GM19023 (cell line): Measurements from ENCODE around the gene AQP12A.
"Not testable (repeated sequence)": the region's sequence is repeated elsewhere in the genome, so short reads cannot be mapped to it uniquely, and the experiment has no call there.

Experiments
- ATAC-seq: cut with Tn5 transposase; IDR thresholded peaks from one replicate; pipeline ENCODE4 v1.9.1; 2021; ENCODE audit warnings: mild to moderate bottlenecking, moderate library complexity; ENCODE audit not compliant: unreplicated experiment

Gene AQP12A

DNA sequence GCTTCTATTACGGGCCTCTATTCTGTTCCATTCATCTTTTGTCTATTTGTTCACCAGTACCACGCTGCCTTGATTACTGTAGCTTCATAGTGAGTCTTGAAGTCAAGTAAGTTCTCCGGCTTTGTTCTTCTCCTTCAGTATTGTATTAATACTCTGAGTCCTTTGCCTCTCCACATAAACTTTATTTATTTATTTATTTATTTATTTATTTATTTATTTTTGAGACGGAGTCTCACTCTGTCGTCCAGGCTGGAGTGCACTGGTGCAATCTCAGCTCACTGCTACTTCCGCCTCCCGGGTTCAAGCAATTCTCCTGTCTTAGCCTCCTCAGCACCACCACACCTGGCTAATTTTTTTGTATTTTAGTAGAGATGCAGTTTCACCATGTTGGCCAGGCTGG, 31.8 kb upstream of the AQP12A start:
- ATAC-seq, result not testable (repeated sequence)

DNA sequence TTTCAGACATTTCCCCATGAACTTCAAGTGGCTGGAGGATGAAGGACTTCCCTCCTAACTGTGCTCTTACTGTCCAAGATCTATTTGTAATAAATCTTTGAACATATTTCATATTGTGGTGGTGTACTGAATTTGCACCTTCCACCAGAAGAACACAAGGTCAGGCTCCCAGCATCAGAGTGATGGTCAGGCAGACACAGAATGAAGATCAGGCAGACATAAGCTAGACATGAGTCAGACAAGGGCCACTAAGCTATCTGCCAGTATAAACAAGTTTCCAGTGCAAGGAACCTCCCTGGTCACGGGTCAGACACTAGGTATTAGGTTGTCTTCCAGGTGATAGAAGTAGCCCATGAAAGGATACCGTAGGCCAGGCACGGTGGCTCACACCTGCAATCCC, 29.0 kb upstream of the AQP12A start:
- no peak for ATAC-seq

DNA sequence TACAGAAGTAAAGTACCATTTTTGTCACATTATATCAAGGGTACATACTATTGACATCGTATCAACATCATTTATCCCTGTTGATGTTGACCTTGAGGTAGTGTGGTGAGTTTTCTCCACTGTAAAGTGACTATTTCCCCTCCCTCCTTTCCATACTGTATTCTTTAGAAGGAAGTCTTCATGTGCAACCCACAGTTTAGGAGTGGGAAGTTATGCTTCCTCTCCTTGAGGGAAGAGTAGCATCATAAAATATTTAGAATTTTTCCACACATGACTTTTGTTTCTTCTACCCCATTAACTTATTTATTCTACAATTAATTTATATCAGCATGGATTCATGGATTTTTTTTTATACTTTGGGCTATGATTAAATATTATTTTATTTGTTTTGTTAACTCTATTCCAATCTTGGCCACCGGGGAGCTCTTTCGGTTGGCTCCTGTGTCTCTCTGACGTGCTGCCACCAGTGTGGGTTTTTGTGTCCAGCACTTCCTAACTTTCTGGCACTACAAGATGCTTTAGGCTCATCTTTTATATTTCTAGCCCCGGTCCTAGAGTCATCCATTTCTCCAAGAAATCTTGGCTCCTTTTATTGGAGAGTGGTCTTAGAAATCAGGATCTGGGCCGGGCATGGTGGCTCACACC, 28.0 kb upstream of the AQP12A start:
- no peak for ATAC-seq

DNA sequence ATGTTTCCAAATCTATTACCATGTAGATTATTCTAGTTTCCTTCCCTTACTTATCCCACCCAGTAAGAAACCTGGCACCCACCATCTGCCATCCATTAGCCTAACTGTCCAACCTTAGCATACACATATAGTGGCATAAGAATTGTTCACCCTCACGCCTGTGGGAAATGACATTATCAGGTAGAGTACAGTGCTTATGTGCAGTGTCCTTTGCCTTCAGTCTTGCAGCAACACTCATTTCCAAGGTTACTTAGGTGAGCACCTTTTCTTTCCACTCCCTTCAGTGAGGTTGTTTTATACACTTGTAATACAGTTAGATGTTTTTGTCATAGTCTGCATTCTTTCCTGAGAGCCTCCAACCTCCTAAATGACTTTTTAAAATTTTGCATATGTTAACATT, 27.0 kb upstream of the AQP12A start:
- ATAC-seq, result no peak

DNA sequence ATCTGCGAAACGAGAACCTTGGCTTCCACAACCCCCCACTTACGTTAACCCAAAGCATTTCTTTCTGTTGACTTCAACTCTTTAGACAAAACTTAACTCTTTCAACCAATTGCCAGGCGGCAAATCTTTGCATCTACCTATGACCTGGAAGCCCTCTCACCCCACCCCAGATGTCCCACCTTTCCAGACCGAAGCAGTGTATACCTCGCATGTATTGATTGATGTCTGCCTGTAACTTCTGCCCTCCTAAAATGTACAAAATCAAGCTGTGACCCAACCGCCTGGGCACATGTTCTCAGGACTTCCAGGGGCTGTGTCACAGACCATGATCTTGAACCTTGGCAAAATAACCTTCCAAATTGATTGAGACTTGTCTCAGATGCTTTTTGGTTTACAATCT, 21.3 kb upstream of the AQP12A start:
- ATAC-seq, result no peak

DNA sequence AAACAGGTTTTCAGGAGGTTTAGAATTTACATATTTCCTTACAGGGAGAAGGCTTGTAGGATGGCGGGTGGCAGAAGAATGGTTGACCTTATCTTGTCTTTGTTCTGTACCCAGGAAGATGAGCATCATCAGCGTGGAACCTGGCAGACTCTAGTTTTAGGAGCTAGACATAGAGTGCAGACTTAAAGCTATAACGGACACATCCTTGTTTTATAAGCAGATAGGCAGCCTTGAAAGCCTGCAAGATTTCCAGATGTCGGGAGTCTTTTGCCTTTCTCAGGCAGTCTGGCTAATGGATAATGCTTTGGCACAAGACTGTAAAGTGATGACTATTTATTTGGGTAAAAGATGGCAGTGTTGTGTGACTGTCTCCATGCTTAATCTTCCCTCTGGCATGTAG, 20.7 kb upstream of the AQP12A start:
- no peak for ATAC-seq

DNA sequence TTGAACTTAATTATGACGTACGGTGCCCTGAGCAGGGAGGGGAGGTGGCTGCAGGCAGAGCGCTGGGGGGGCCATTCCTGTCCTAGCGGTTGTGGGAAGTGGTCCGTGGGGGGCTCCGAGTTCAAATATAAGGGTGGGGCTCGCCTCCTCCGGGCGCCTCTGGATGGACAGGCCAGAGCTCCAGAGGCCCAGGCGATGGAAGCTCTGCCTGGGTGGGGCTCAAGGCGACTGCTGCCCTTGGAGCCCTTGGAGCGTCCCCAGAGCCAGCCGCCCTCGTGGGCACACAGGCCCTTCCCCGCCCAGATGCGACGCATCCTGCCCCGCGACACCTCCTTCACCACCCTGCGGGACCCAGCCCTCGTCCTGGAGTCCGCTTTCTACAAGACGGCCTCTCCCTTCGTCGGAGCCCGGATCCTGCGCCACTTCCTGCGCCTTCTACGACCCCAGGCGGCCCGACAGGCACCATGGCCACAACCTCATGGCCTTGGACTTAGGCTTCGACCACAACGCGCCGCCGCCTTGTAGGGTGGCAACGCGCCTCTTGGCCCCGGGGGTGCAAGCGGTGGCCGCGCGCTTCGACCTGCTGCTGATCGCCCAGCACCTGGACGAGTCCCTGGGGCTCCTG, 19.5 kb upstream of the AQP12A start:
- no peak for ATAC-seq

DNA sequence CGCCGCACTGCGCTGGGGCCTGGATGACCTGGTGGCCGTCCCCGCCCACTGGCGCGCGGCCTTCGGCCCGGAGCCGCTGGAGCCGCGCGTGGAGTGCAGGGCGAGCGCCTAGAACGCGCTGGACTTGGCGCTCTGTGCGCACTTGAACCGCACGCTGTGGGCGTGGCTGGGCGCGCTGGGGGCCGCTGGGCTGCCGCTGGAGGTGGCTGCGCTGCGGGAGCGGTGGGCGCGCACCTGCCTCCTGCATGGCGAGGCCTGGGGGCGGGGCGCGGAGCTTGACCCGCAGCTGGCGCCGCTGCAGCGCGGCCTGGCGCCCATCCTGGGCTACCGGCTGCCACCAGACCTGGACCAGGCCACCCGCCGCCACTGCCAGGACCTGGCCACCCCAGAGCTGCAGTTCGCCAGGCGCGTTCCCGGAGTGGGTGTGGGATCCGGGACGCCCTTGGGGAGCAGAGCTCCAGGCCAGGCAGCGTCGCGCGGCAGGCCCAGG, 18.9 kb upstream of the AQP12A start:
- ATAC-seq, result no peak

DNA sequence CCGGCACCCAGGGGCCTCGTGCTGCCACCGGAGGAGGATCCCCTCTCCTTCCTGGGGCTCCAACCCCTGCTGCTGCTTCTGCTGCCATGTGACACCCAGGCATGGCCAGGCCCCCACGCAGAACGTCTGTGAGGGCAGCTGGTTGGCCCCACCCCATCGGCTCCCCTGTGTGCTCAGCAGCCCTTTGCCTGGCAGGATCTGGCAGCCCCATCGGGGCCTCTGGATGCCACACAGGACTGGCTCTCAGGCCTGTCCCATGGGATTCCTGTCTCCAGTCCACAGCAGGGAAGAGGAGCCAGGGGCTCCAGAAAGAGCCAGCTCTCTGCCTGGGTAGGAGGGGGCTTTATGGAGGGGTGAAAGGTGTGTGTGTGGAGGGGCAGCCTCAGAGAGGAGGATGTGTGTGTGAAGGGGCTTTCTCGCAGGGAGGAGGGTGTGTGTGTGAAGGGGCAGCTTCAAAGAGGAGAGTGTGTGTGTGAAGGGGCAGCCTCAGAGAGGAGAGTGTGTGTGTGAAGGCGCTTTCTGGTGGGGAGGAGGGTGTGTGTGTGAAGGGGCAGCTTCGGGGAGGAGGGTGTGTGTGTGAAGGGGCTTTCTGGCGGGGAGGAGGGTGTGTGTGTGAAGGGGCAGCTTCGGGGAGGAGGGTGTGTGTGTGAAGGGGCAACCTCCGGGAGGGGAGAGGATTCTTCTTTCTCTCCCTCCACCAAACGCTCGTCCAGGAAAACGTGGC, 17.0 kb upstream of the AQP12A start:
- not testable (repeated sequence) for ATAC-seq

DNA sequence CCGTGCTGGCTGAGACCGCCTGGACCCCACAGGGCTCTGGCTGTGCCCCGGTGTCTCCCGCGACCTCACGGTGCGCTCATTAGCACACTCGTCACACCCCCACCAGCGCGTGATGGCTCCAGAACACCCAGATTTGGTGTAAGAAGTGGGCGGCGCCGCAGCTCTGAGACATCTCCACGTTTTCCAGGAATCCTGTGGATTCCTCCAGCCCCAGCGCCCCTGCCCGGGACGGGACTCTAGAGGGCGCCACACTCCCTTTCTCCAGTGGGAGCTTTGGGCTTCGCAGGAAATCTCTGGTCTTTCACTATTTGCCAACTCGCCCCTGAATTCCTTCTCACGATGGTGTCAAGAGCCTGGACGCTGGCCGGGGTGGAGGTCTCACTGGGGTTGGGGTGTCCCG, 16.3 kb upstream of the AQP12A start:
- ATAC-seq, result not testable (repeated sequence)

DNA sequence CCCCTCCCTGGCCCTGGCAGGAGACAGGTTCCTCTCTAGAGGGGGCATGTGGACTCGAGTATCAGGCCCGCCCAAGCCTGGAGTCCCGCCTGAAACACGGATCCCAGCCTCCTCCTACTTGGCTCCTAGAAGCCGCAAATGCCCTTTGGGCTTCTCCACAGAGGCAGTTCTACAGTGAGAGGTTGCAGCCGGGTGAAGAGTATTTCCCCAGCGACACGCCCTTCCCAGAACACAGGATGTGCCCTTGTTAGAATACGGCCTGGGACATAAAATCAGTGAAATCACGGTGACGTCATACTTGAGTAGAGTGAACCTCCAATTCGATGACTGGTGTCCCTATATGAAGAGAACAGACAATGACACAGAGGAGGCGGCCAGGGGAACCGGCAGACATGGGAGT, 13.6 kb upstream of the AQP12A start:
- not testable (repeated sequence) for ATAC-seq

DNA sequence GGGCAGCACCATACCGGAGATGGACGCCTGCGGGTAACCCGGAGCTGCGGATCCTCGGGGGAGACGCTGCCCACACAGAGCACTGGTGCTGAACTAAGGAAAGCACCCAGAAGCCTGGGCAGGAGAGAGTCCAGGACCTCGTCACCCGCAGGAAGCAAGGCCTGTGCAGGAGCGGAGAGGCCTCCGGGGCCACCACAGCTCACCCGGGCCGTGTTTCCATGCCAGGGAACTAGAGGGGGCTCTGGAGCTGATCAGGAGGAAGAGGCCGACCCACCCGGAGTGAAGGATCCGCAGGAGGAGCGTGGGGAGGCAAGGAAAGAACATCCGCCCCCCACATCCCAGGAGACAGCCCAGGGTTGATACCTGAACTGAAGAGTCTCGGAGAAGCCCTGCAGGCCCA, 12.8 kb upstream of the AQP12A start:
- ATAC-seq, result not testable (repeated sequence)

DNA sequence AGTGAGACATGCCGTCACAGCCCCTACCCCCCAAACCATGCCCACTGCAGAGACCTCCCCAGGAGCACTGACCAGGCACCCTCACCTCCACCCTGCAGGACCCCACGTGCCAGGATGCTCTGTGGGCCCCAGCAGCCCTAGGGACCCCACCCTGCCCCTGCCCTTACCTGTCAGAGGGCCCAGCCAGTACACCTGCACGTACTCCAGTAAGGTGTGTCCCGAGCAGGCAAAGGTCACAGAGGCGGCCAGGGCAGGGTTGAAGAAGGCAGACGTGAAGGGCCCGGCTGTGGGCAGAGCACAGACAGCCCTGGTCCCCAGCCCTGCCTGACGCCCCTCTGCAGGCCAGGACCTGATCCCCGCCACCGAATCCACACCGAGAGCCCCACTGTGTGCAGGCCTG, 11.5 kb upstream of the AQP12A start:
- ATAC-seq, result not testable (repeated sequence)

DNA sequence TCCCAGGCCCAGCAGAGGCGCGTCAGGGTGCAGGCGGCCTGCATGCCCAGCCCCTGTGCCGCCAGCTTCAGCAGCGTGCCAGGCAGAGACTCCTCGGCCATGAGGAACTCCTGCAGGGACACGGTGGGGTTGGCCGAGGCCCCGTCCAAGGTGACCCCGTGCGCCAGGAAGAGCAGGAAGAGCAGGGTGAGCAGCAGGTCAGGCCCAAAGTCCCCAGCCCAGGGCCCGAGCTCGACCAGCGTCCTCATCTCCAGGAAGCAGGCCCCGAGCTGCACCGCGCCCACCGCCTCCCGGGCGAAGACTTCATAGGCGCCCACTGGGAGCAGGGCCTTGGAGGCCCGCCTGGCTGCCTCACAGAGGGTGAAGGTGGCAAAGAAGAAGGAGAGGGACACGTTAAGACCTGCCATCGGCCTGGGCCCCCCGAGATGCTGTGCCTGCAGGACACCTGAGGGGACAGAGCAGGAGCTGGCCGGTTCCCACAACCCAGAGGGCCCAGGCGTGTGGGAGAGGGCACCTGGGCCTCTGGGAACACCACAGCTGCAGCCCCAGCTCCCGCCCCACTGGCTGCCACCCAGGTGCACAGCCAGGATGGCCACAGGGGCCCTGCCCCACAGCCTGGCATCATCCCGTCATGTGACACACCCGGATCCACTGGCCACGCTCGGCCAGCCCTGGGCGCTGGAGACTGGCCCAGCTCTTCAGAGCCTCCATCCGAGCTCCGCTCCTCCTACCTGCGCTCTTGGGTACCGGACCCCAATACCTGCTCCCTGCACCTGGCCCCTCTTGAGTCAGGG, 9.0 kb upstream of the AQP12A start, which contains the start of gene AQP12B:
TSS of gene AQP12B (minus strand) at position 455 of the 794 bp plus-strand sequence. CDS start at position 407, 48 bp downstream.
- ATAC-seq, result not testable (repeated sequence)

DNA sequence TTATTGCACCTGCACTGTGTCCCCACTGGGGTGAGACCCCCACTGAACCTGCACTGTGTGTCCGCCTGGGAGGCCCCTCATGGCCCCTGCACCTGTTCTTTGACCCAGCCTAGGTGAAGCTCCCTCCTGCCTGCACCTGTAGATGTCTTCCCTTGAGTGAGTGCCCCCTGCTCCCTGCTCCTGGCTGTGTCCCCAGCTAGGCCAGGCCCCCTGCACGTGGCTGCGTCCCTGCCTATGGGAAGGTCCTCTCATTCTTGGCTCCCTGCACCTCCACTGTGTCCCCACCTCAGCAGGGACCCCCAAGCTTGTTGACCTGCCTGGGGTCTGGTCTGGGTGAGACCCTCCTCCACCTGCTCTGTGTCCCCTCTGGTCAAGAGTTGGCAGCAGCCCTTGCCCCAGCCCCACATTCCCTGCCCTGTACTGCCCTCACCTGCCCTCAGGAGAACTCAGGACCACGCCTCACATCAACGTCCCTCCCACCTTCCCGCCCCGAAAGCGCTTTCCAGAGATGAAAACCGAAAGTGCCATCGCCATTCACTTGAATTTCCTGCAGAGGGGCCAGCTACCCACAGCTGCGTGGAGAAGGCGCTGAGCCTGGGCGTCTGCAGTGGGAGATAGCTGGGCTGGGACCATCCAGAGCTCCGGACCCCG, 8.2 kb upstream of the AQP12A start:
- ATAC-seq, result not testable (repeated sequence)

DNA sequence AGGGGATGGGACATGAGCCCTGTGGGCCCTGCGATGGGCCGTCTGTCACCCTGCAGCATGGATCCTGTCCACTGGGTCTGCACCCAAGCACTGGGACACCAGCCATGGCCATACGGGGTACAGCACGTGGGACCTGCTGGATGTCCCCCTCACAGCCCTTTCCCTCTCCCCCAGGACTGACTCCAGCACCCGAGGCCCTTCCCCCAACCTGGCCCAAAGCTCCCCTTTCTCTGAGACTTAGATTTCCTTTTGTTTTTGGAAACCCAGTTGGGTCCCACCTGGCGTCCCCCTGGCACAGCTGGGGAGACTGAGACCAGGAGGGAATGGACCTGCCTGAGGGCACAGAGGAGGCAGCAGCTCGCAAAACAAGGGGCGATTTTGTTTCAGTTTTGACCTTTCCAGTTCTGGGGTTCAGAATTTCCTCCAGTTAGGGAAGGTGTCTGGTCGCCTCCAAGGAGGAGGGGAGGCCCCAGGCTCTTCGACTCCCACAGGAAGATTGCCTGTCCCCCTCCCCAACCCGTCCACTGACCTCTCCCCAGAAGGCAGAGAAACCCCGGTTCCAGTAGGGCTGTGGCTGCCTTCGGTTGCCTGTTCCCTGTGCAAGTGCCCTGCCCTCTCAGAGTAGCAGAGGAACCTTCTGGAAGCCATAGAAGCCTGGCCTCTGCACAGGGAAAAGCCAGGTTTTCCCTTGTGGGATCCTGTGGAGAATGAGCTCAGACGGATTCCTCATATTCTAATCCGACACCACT, 7.5 kb upstream of the AQP12A start:
- not testable (repeated sequence) for ATAC-seq

DNA sequence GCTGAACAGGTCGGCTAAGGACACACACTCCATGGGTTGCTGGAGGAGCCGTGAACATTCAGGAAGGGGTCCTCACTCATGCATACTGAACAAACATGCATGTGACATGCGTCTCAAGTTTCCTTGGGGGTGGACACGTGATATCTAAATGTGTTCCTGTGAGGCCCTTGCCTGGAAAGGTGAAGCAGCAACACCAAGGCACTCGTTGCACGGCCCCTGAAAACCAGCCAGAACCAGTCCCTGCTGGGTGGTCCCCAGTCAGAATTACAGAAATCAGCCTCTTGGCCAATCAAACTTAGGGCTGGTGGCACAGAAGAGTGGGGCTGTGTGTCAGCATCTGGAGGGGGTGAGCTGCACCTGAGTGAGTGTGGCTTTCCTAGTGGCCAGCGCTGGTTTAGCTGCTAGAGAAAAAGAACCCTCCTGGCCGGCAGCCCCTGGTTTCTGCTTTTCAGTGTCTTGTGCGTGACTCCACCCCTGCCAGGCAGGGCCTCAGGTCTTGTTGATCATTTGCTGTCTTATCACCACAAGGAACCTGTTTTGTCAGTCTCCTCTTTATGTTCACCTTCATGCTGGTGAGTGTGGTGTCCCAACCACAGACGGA, 5.8 kb upstream of the AQP12A start:
- ATAC-seq, result no peak

DNA sequence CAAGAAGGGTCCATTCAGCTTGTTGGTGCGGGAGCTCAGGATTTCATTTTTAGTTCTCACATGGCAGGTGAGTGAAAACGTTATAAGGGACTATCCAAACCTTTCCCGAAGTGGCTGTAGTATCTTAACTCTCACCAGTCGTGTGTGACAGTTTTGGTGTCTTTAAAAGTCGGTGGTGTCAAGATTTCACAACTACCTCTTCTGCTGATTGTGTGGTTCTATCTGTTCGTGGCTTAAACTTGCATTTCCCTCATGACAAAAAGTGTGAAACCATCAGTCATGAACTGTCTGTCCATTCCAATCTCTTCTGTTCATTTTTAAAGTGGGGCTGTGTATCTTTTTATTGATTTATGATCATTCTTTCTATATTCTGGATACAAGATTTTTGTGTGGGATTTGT, 5.2 kb upstream of the AQP12A start:
- no peak for ATAC-seq

DNA sequence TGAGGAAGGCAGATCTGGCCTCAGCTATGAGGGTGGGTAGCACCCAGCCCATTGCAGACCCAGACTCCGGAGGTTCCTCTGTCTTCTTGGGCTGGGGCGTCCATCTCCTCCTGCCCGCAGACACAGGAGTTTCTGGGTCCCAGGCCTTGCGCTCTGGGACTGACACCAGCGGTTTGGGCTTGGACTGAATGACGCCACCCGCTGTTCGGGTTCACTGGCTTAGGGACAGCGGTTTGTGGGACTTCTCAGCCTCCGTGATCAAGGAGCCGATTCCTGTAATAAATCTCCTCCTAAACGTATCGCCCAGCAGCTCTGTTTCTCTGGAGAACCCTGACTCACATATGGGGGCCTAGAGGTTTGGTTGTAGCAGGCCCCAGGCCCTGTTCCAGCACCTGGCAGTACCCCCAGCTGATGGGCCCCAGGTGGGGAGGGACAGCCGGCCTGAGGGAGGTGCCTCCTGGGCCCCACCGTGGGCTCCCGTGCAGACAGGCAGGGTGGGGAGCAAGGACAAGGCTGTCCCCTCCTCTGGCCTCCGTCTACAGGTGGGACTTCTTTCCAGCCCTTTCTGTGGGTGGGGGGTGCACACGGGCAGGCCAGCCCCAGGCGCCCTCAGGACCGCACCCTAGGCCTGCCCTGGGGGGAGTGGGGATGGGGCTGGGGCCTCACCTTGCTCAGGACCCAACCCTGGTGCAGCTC, 4.5 kb upstream of the AQP12A start:
- ATAC-seq, result no peak
